GM12864 (cell line): ENCODE measurements around the gene PHOSPHO1.
"Not testable (repeated sequence)": the region's sequence is repeated elsewhere in the genome, so short reads cannot be mapped to it uniquely, and the experiment has no call there.

Source experiments
- DNase-seq: peaks from one replicate; pipeline ENCODE4 v3.0.0-alpha.2; 2011; ENCODE audit warnings: low read depth
- H3K4me3 ChIP-seq: 2 replicates; pipeline ENCODE4 v1.5.1; 2011; ENCODE audit warnings: mild to moderate bottlenecking, low read depth, low read length, control low read depth
- CTCF ChIP-seq: IDR thresholded peaks from 2 replicates; pipeline ENCODE4 v1.5.1; 2011; ENCODE audit warnings: low read depth, mild to moderate bottlenecking, moderate library complexity, low read length, control low read depth, inconsistent platforms; ENCODE audit errors: missing control alignments

PHOSPHO1 gene

GRCh38 chr17:49230636-49231562 is at the start of gene PHOSPHO1:
Gene PHOSPHO1 (minus strand): TSS chr17:49230787. CDS start chr17:49226691, 4,096 bp downstream.
- H3K4me3 ChIP-seq: peak within 1 kb of the TSS; percentile 84
- no peak for DNase-seq
- TF ChIP-seq CTCF: no peak

- no peak for DNase-seq
- H3K4me3 ChIP-seq: no peak overlapping the region
- TF ChIP-seq CTCF: no peak
Observed at GRCh38 chr17:49280061-49280460, 49.5 kb upstream of the PHOSPHO1 start.

GRCh38 chr17:49279263-49280015 is 48.9 kb upstream of the PHOSPHO1 start:
- not testable (repeated sequence) for DNase-seq, H3K4me3 ChIP-seq

- no peak overlapping the region for H3K4me3 ChIP-seq
- TF ChIP-seq CTCF: no peak
- DNase-seq: no peak
Observed at GRCh38 chr17:49278076-49278475, 47.5 kb upstream of the PHOSPHO1 start.

- TF ChIP-seq CTCF: no peak
- H3K4me3 ChIP-seq: no peak overlapping the region
- no peak for DNase-seq
Observed at GRCh38 chr17:49277638-49278037, 47.1 kb upstream of the PHOSPHO1 start.

GRCh38 chr17:49275981-49276380 is 45.4 kb upstream of the PHOSPHO1 start:
- not testable (repeated sequence) for DNase-seq

GRCh38 chr17:49269356-49269755 is 38.8 kb upstream of the PHOSPHO1 start:
- no peak for DNase-seq
- no peak overlapping the region for H3K4me3 ChIP-seq
- TF ChIP-seq CTCF: no peak

More at GRCh38 chr17:49275981-49276380, 45.4 kb upstream of the PHOSPHO1 start:
- H3K4me3 ChIP-seq: not testable (repeated sequence)
